Measurements from ENCODE around the gene IL2RG.

DNA sequence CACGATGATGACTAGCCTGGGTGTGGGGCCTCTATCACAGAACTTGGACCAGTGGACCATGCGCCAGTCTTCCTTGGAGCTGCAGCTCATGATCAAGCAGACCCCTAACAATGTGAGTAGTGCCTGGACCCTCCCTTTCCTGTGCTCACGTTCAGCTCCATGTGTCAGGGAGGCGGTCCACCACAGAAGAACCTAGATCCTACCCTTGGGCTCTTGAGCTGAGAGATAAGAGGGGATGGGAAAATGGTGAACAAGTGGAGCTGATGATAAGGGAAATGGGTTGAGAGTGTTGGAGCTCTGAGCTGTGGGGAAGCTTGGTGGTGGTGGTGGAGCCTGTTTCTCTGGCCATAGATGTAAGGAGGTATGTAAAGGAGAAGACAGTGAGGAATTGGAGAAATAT is 20.1 kb upstream of the IL2RG start:
- TF ChIP-seq GATA2 (IDR thresholded peaks at IDR 0.05; ENCODE audit: low read depth, low read length) (no peak), GATA3 (IDR thresholded peaks at IDR 0.05; ENCODE audit: low read depth, low read length) (no peak)

Data from SH-SY5Y (cell line).